GM23338 (cell line): ENCODE data around the gene FRY.

Experiments
- CREB1 ChIP-seq: fragments of 250-450 bp; sonication (Bioruptor Pico); IDR thresholded peaks from 2 replicates; pipeline ENCODE4 v1.5.0; 2020; ENCODE audit warnings: low read depth, mild to moderate bottlenecking, moderate library complexity
- CTCF ChIP-seq, 2 experiments: fragments of 200-600 bp in 1 of 2; sonication (generic) in 1 of 2; conservative IDR thresholded peaks; 2 replicates each; pipeline versions ENCODE4 v1.5.1 to v1.6.1; 2016 to 2017; ENCODE audit warnings: antibody characterized with exemption in 2 of 2, low read depth in 2 of 2, mild to moderate bottlenecking in 2 of 2, moderate library complexity in 1 of 2
- EZH2 ChIP-seq: fragments of 200-600 bp; sonication (generic); IDR thresholded peaks from one replicate; pipeline ENCODE4 v1.8.0; 2017; ENCODE audit warnings: antibody characterized with exemption, mild to moderate bottlenecking, low read depth; ENCODE audit not compliant: unreplicated experiment
- JUNB ChIP-seq: IDR thresholded peaks from one replicate; pipeline ENCODE4 v1.6.1; 2016; ENCODE audit warnings: antibody characterized with exemption; ENCODE audit not compliant: unreplicated experiment
- POLR2AphosphoS5 ChIP-seq: IDR thresholded peaks from 2 replicates; pipeline ENCODE4 v1.6.1; 2016; ENCODE audit warnings: antibody characterized with exemption, low read depth
- TF ChIP-seq, protein P1 (sequence below): IDR thresholded peaks from one replicate; pipeline ENCODE4 v1.6.1; 2018; ENCODE audit warnings: antibody characterized with exemption; ENCODE audit not compliant: unreplicated experiment

DNA sequence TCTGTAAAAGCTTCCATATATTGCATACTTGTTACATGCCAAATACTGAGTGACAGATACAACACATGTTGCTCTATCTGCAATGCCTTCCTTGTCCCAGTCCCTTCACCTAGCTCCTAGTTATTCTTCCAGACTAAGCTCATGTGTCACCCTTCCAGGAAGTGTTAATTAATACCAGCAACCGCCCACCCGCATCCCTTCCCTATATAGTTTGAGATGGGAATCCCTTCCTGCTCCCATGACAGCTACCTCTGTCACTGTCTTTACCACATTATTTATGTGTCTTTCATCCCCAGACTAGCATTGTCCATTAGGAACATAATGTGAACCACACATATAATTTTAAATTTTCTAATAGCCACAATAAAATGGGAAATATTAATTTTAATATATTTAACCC is 49.5 kb upstream of the FRY start:
- TF ChIP-seq CTCF (conservative IDR thresholded peaks at IDR 0.05; ENCODE audit: low read depth in 2 of 2) (no peak), EZH2 (no peak), POLR2AphosphoS5 (no peak), JUNB (no peak), CREB1 (no peak)
- TF ChIP-seq, protein P1, sequence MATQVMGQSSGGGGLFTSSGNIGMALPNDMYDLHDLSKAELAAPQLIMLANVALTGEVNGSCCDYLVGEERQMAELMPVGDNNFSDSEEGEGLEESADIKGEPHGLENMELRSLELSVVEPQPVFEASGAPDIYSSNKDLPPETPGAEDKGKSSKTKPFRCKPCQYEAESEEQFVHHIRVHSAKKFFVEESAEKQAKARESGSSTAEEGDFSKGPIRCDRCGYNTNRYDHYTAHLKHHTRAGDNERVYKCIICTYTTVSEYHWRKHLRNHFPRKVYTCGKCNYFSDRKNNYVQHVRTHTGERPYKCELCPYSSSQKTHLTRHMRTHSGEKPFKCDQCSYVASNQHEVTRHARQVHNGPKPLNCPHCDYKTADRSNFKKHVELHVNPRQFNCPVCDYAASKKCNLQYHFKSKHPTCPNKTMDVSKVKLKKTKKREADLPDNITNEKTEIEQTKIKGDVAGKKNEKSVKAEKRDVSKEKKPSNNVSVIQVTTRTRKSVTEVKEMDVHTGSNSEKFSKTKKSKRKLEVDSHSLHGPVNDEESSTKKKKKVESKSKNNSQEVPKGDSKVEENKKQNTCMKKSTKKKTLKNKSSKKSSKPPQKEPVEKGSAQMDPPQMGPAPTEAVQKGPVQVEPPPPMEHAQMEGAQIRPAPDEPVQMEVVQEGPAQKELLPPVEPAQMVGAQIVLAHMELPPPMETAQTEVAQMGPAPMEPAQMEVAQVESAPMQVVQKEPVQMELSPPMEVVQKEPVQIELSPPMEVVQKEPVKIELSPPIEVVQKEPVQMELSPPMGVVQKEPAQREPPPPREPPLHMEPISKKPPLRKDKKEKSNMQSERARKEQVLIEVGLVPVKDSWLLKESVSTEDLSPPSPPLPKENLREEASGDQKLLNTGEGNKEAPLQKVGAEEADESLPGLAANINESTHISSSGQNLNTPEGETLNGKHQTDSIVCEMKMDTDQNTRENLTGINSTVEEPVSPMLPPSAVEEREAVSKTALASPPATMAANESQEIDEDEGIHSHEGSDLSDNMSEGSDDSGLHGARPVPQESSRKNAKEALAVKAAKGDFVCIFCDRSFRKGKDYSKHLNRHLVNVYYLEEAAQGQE, result no peak
